IMR-90 (cell line): ENCODE data around the gene PRKD1. TPM values are rescaled to one million over a fixed set of nuclear protein-coding genes. Genes with fewer than 3 reads are reported as not detected.
A peak's percentile ranks its signal among the peaks of the same experiment; 100 is the strongest.

ENCODE experiments used
- ATAC-seq: fragments of 200-7000 bp; cut with Tn5 transposase; 2 replicates; pipeline ENCODE4 v1.9.1; 2020; ENCODE audit warnings: low read depth, mild to moderate bottlenecking, moderate library complexity
- BruUV-seq: library from RNA; stranded (reverse); fragments of 400-500 nt; replicated peaks from 2 replicates; lab custom pipeline; 2021; lab: Mats Ljungman, UMichigan
- CTCF ChIA-PET: fragments of 300-600 bp; formaldehyde crosslinking; extraction: SDS; loops from one replicate; lab custom pipeline; 2021; ENCODE audit warnings: antibody characterized with exemption; lab: Yijun Ruan, JAX
- POLR2A ChIA-PET: fragments of 300-600 bp; sonication (Branson Sonifier 250); formaldehyde crosslinking; loops from one replicate; lab custom pipeline; 2022; ENCODE audit warnings: antibody characterized with exemption; ENCODE audit not compliant: unreplicated experiment; lab: Charles Lee
- DNase-seq: peaks from one replicate; pipeline ENCODE4 v3.0.0; 2013
- H2AFZ ChIP-seq: replicated peaks from 2 replicates; pipeline ENCODE3; 2013; ENCODE audit warnings: low read length, mild to moderate bottlenecking; ENCODE audit not compliant: poor library complexity
- H2AK5ac ChIP-seq: 2 replicates; pipeline ENCODE4 v1.6.1; 2013; ENCODE audit warnings: low read depth, low read length, inconsistent platforms
- H2AK9ac ChIP-seq: replicated peaks from 2 replicates; pipeline ENCODE3; 2013; ENCODE audit warnings: mild to moderate bottlenecking, low read depth, low read length, moderate library complexity; ENCODE audit not compliant: poor library complexity
- H2BK120ac ChIP-seq: 2 replicates; pipeline ENCODE4 v1.6.1; 2013; ENCODE audit warnings: low read depth, low read length, inconsistent platforms
- H2BK15ac ChIP-seq: 3 replicates; pipeline ENCODE4 v1.6.1; 2013; ENCODE audit warnings: low read depth, low read length, inconsistent platforms
- H2BK20ac ChIP-seq: 2 replicates; pipeline ENCODE4 v1.6.1; 2013; ENCODE audit warnings: low read depth, mild to moderate bottlenecking, inconsistent platforms, low read length, moderate library complexity
- H2BK5ac ChIP-seq: 2 replicates; pipeline ENCODE4 v1.6.1; 2013; ENCODE audit warnings: mild to moderate bottlenecking, low read depth, low read length, inconsistent platforms; ENCODE audit not compliant: poor library complexity, severe bottlenecking
- H3K14ac ChIP-seq: replicated peaks from 2 replicates; pipeline ENCODE4 v1.6.1; 2013; ENCODE audit warnings: low read depth, low read length, inconsistent platforms
- H3K18ac ChIP-seq: 2 replicates; pipeline ENCODE4 v1.6.1; 2013; ENCODE audit warnings: low read depth, low read length, control low read depth
- H3K23ac ChIP-seq: 2 replicates; pipeline ENCODE4 v1.6.1; 2013; ENCODE audit warnings: low read depth, low read length, inconsistent platforms
- H3K27ac ChIP-seq: 2 replicates; pipeline ENCODE4 v1.5.1; 2013; ENCODE audit warnings: mild to moderate bottlenecking, control low read depth, low read length; ENCODE audit not compliant: insufficient read depth
- H3K27me3 ChIP-seq: 2 replicates; pipeline ENCODE4 v1.6.1; 2013; ENCODE audit warnings: low read length; ENCODE audit not compliant: control insufficient read depth, insufficient read depth
- H3K36me3 ChIP-seq: 2 replicates; pipeline ENCODE4 v1.6.1; 2013; ENCODE audit warnings: low read length, mixed read lengths; ENCODE audit not compliant: control insufficient read depth, insufficient read depth
- H3K4ac ChIP-seq: 2 replicates; pipeline ENCODE4 v1.6.1; 2013; ENCODE audit warnings: low read depth, low read length, inconsistent platforms
- H3K4me1 ChIP-seq: 2 replicates; pipeline ENCODE4 v1.6.1; 2013; ENCODE audit warnings: low read length, mixed read lengths; ENCODE audit not compliant: control insufficient read depth, insufficient read depth
- H3K4me2 ChIP-seq: 2 replicates; pipeline ENCODE4 v1.6.1; 2013; ENCODE audit warnings: low read depth, mild to moderate bottlenecking, control low read depth, low read length, moderate library complexity
- H3K4me3 ChIP-seq: 2 replicates; pipeline ENCODE4 v1.5.1; 2013; ENCODE audit warnings: low read depth, mild to moderate bottlenecking, control low read depth, low read length, moderate library complexity; ENCODE audit not compliant: insufficient read depth
- H3K56ac ChIP-seq: 2 replicates; pipeline ENCODE4 v1.6.1; 2013; ENCODE audit warnings: low read length, inconsistent platforms; ENCODE audit not compliant: insufficient read depth; ENCODE audit errors: extremely low read depth
- H3K79me1 ChIP-seq, 2 experiments: 2 replicates each; pipeline ENCODE4 v1.6.1; 2013; ENCODE audit warnings: low read length in 2 of 2, inconsistent platforms in 1 of 2, low read depth in 1 of 2
- H3K9ac ChIP-seq: 2 replicates; pipeline ENCODE4 v1.6.1; 2013; ENCODE audit warnings: low read depth, low read length, control low read depth
- H3K9me1 ChIP-seq: 2 replicates; pipeline ENCODE4 v1.6.1; 2013; ENCODE audit warnings: low read length, inconsistent platforms; ENCODE audit not compliant: insufficient read depth
- H3K9me3 ChIP-seq: 2 replicates; pipeline ENCODE4 v1.6.1; 2013; ENCODE audit warnings: low read length; ENCODE audit not compliant: control insufficient read depth, insufficient read depth
- H4K20me1 ChIP-seq: 2 replicates; pipeline ENCODE4 v1.6.1; 2013; ENCODE audit warnings: low read length, inconsistent platforms; ENCODE audit not compliant: insufficient read depth
- H4K5ac ChIP-seq: 2 replicates; pipeline ENCODE4 v1.6.1; 2013; ENCODE audit warnings: mild to moderate bottlenecking, low read depth, low read length, control low read depth
- H4K8ac ChIP-seq, 2 experiments: 2 replicates each; pipeline ENCODE4 v1.6.1; 2013; ENCODE audit warnings: low read depth in 2 of 2, low read length in 2 of 2, control low read depth in 1 of 2, inconsistent platforms in 1 of 2
- H4K91ac ChIP-seq: 2 replicates; pipeline ENCODE4 v1.6.1; 2013; ENCODE audit warnings: low read depth, low read length, inconsistent platforms; ENCODE audit not compliant: insufficient read depth
- CEBPB ChIP-seq: IDR thresholded peaks from 2 replicates; pipeline ENCODE4 v1.6.1; 2012; ENCODE audit warnings: low read depth, low read length, improper control_type of control experiment
- MAZ ChIP-seq: IDR thresholded peaks from 2 replicates; pipeline ENCODE4 v1.6.1; 2012; ENCODE audit warnings: low read depth, mild to moderate bottlenecking, low read length, improper control_type of control experiment, moderate library complexity, borderline replicate concordance
- NFE2L2 ChIP-seq: fragments of 150-350 bp; IDR thresholded peaks from 2 replicates; pipeline ENCODE4 v1.6.1; 2016; ENCODE audit warnings: low read depth, mild to moderate bottlenecking, low read length
- POLR2A ChIP-seq: IDR thresholded peaks from 2 replicates; pipeline ENCODE4 v1.6.1; 2012; ENCODE audit warnings: mild to moderate bottlenecking, low read depth, low read length
- dilution Hi-C: fragments of 300-500 bp; cut with HindIII; formaldehyde crosslinking; loops from one replicate; pipeline ENCODE4 v1.14.3; 2018; ENCODE audit warnings: low sequenced_read_pairs; ENCODE audit not compliant: unreplicated experiment
- in situ Hi-C: fragments of 300-500 bp; cut with MboI; formaldehyde crosslinking; loops from 3 replicates; pipeline ENCODE4 v1.14.3; 2019; ENCODE audit warnings: low sequenced_read_pairs, inconsistent platforms, mixed read lengths
- intact Hi-C: fragments of 100-400 bp; cut with micrococcal nuclease; formaldehyde crosslinking; loops from 2 replicates; pipeline ENCODE4 v1.10.0; 2022
- polyA plus RNA-seq, 3 experiments: library from polyadenylated mRNA; depleted of rRNA; stranded (reverse); fragments of >200 nt; gene quantifications; 2 replicates each; pipeline ENCODE4 v1.2.3, GENCODE V29; 2012; ENCODE audit warnings: low replicate concordance in 1 of 3
- total RNA-seq: library from RNA; depleted of rRNA; stranded (reverse); fragments of >200 nt; gene quantifications from 2 replicates; pipeline ENCODE4 v1.2.3, GENCODE V29; 2012
- TF ChIP-seq, protein P1 (sequence below): conservative IDR thresholded peaks from 2 replicates; pipeline ENCODE4 v1.5.1; 2012; ENCODE audit warnings: mild to moderate bottlenecking, low read depth, low read length, improper control_type of control experiment

Gene PRKD1
- total and polyA plus RNA-seq, 2 of the 4 experiments (the other 2 are of a cell fraction): 12.9 to 14.2 TPM

DNA sequence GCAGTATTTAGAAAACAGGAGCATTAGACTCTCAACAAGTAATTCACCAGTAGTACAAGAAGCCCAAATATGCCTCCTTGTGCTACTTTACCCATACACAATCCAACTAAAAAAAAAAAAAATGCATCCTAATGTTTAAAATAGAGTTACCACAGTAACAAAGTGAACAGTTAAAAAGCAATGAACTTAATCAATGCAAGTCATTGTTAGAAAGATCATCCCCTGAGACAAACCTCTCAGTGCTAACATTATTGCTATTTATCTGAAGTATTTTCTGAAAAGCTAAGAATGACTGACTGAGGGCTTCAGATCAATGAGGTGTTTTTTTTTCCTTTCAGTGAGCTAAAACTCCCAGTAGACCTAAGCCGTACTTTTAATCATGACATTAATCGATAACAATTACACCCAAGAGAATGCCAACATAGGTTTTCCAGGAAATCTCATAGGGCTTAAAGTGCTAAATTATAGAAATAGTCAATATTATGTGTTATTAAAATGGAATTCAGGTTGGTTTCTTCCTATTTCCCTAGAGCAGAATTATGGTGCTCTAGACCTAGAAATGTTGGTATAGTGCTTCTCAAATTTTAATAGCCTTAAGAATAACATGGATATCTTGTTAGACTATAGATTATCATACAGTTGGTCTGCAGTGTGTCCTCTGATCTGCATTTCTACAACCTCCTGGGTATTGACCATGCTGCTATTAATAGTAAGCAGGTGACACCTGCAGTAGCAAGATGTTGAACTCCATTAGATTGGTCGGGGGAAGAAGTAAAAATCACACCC lies 123.0 kb downstream of the PRKD1 start (continued):
- no peak for TF ChIP-seq NFE2L2

DNA sequence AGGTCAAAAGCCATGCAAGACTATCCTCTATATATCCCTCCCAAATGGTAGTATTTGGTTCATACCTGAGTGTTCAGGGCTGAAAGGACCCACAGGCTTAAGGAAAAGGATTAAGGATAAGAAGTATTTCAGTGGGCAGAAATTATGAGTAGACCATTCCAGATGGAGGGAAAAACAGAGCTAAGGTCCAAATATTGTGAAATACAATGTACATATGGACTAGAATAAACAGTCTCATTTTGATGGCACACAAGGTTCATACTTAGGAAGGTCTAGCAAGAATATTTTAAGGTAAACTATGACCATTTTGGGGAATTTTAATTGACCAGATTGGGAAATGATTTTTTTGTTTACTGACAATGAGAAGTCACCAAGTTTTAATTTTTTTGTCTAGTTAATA lies 124.6 kb downstream of the PRKD1 start:
- BruUV-seq: no TSS peak
- ATAC-seq (no peak), DNase-seq (no peak)
- no peak overlapping the region for H3K23ac ChIP-seq
- no peak overlapping the region for H2AK9ac ChIP-seq
- no peaks in the 10 kb centered on the region for H3K36me3 ChIP-seq
- in situ Hi-C loops: no loop called here
- H3K14ac ChIP-seq: no peak overlapping the region
- H3K56ac ChIP-seq: no peak overlapping the region
- peaks cover 3% of the 10 kb centered on the region; the same call in 1 of the 2 replicates for H4K20me1 ChIP-seq
- POLR2A ChIA-PET: no interaction called here
- H2AFZ ChIP-seq: no peak overlapping the region
- H3K27ac ChIP-seq: no peak overlapping the region
- TF ChIP-seq CEBPB (peak; percentile 51), POLR2A (no peak), MAZ (no peak)
- TF ChIP-seq, protein P1, sequence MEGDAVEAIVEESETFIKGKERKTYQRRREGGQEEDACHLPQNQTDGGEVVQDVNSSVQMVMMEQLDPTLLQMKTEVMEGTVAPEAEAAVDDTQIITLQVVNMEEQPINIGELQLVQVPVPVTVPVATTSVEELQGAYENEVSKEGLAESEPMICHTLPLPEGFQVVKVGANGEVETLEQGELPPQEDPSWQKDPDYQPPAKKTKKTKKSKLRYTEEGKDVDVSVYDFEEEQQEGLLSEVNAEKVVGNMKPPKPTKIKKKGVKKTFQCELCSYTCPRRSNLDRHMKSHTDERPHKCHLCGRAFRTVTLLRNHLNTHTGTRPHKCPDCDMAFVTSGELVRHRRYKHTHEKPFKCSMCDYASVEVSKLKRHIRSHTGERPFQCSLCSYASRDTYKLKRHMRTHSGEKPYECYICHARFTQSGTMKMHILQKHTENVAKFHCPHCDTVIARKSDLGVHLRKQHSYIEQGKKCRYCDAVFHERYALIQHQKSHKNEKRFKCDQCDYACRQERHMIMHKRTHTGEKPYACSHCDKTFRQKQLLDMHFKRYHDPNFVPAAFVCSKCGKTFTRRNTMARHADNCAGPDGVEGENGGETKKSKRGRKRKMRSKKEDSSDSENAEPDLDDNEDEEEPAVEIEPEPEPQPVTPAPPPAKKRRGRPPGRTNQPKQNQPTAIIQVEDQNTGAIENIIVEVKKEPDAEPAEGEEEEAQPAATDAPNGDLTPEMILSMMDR: no peak
- no peaks in the 10 kb centered on the region for H3K27me3 ChIP-seq
- no peak overlapping the region for H2BK15ac ChIP-seq
- no peak overlapping the region for H4K5ac ChIP-seq
- no peak overlapping the region for H3K4ac ChIP-seq
- no peak overlapping the region for H3K4me3 ChIP-seq
- H3K4me1 ChIP-seq: peaks cover 2% of the 10 kb centered on the region; the same call in 1 of the 2 replicates
- H4K8ac ChIP-seq: no peak overlapping the region
- H3K18ac ChIP-seq: no peak overlapping the region; the same call in 1 of the 2 replicates
- no peak overlapping the region for H4K91ac ChIP-seq
- H2BK120ac ChIP-seq: no peak overlapping the region
- no peak overlapping the region for H2BK5ac ChIP-seq
- H3K9me1 ChIP-seq: no peaks in the 10 kb centered on the region
- intact Hi-C loops: no loop called here
- no peaks in the 10 kb centered on the region for H3K9me3 ChIP-seq
- dilution Hi-C loops: no loop called here
- H3K79me1 ChIP-seq: peaks cover 26 to 33% of the 10 kb centered on the region in 2 experiments
- CTCF ChIA-PET: no interaction called here
- no peak overlapping the region for H2AK5ac ChIP-seq
- no peak overlapping the region for H3K4me2 ChIP-seq
- H3K9ac ChIP-seq: no peak overlapping the region
- no peak overlapping the region for H2BK20ac ChIP-seq
